ENCODE measurements around the gene SLC38A6.
"Not testable (repeated sequence)": the region's sequence is repeated elsewhere in the genome, so short reads cannot be mapped to it uniquely, and the experiment has no call there.

The SLC38A6 gene

DNA sequence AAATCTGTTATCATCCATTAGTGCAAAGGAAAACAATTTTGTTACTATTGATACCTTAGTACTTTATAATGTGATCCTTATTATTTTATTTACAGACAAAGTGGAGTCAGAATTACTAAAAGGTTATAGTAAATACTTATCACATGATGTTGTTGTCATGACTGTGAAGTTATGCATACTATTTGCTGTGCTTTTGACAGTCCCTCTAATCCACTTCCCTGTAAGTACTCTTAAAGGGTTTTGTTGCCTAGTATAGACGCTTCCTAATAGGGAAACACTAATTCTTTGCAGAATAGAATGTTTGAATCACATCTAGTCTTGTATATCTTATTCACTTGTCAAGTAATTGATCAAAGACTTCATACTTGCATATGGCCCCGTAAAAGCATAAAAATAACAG lies 69.4 kb downstream of the SLC38A6 start:
- Mint-ChIP-seq H3K9me3 (peaks cover 2% of the 10 kb centered on the region), H3K27ac (no peak overlapping the region), H3K27me3 (no peaks in the 10 kb centered on the region), H3K4me3 (no peak overlapping the region), H3K36me3 (no peaks in the 10 kb centered on the region), H3K4me1 (no peaks in the 10 kb centered on the region)
- no peak for DNase-seq
- CTCF ChIA-PET: no interaction called here

DNA sequence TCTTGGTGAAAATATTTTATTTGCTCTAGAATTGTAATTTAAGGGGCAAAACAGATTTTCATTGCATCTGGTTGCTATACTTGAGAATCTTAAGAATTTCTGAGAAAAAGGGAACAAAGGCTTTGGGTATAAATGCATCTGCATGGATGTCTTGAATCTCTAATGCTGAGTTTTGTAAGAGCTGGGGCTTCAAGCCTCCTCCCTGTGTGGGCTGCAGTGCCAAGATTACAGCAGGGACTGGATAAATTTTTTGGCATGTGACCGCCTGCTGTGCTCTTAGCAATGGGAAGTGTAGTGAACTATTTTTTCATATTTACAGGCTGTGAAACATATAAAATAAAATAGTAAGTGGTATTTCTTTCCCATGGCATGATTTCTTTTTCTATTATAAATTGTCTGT lies 70.0 kb downstream of the SLC38A6 start:
- H3K4me1 Mint-ChIP-seq: no peaks in the 10 kb centered on the region
- no peak overlapping the region for H3K27ac Mint-ChIP-seq
- H3K4me3 Mint-ChIP-seq: no peak overlapping the region
- H3K36me3 Mint-ChIP-seq: no peaks in the 10 kb centered on the region
- no peak for DNase-seq
- CTCF ChIA-PET: no interaction called here
- H3K27me3 Mint-ChIP-seq: no peaks in the 10 kb centered on the region
- peaks cover 2% of the 10 kb centered on the region for H3K9me3 Mint-ChIP-seq

DNA sequence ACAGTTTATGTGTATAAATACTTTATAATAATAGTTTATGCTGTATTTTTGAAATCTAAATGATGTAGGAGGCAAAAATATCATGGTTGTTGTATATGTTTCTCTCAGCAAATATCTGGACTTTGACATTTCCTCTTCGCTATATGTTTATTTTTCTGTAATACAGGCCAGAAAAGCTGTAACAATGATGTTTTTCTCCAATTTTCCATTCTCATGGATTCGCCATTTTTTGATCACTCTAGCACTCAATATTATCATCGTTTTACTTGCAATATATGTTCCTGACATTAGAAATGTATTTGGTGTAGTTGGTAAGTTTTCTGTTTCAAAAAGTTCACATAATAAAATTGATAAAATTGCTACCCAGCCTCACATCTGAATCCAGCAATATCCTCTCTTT lies 70.6 kb downstream of the SLC38A6 start:
- Mint-ChIP-seq H3K27me3 (no peaks in the 10 kb centered on the region), H3K36me3 (no peaks in the 10 kb centered on the region), H3K4me1 (no peaks in the 10 kb centered on the region), H3K4me3 (no peak overlapping the region), H3K27ac (no peak overlapping the region), H3K9me3 (peaks cover 2% of the 10 kb centered on the region)
- CTCF ChIA-PET: no interaction called here
- DNase-seq: no peak

DNA sequence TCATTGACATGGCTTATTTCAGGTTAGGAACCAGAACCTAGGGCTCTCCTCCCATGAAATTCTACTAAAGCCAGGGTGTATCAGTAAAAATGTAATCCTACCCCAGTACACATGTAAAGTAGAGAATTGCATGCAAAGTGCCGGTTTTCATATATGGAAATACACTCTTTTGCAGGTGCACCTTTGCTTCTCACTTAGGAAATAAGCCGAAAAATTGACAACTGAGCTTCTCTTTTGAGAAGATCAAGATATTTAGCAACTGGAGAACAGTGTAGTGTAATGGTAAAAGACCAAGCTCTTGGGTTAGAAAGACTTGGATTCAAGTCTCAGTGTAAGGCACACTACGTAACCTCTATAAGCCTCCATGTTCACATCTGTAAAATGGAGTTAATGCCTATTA lies 82.4 kb downstream of the SLC38A6 start:
- no peaks in the 10 kb centered on the region for H3K27me3 Mint-ChIP-seq
- H3K9me3 Mint-ChIP-seq: no peaks in the 10 kb centered on the region
- peaks cover 3% of the 10 kb centered on the region for H3K36me3 Mint-ChIP-seq
- CTCF ChIA-PET: no interaction called here
- H3K4me3 Mint-ChIP-seq: no peak overlapping the region
- no peak overlapping the region for H3K27ac Mint-ChIP-seq
- no peaks in the 10 kb centered on the region for H3K4me1 Mint-ChIP-seq
- no peak for DNase-seq

DNA sequence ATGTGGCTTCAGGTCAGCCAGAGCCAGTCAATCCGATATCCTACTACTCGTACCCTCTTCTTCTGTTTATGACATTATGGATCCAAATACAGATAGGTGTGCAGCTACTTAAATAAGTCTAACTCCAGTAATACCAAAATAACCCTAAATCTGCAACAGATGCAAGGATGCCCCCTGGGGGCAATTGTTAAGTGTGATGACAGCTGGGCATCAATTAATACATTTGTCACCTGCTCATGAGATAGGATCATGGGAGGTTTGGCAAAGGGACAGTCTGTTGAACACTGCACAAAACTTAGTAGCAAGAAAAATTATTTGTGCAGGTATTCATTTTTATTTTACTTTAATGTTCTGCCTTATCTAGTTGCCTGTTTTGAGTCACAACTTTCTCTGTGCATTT lies 83.2 kb downstream of the SLC38A6 start:
- CTCF ChIA-PET: no interaction called here
- no peak for DNase-seq
- H3K4me3 Mint-ChIP-seq: no peak overlapping the region
- no peaks in the 10 kb centered on the region for H3K9me3 Mint-ChIP-seq
- no peaks in the 10 kb centered on the region for H3K4me1 Mint-ChIP-seq
- H3K27me3 Mint-ChIP-seq: no peaks in the 10 kb centered on the region
- no peak overlapping the region for H3K27ac Mint-ChIP-seq
- H3K36me3 Mint-ChIP-seq: peaks cover 3% of the 10 kb centered on the region

DNA sequence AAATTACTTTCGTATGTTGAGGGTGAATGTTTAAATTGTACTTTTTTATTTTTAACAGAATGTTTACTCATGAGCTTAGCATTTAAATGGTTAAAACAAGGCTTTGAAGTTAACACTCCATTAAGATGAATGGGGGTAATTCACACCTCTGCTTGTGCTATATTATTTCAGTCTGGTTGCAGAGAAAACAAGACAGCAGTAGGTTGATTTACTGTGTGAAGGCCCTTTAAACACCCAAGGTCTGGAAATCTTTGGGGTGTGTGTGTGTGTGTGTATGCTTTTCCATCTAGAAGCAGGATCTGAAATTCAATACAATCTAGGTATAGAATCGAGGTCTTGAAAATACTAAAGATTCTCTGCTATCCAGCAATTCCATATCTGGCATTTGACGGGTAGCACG lies 83.8 kb downstream of the SLC38A6 start:
- H3K27me3 Mint-ChIP-seq: no peaks in the 10 kb centered on the region
- H3K4me3 Mint-ChIP-seq: no peak overlapping the region
- peaks cover 3% of the 10 kb centered on the region for H3K36me3 Mint-ChIP-seq
- CTCF ChIA-PET: no interaction called here
- H3K9me3 Mint-ChIP-seq: no peaks in the 10 kb centered on the region
- H3K4me1 Mint-ChIP-seq: no peaks in the 10 kb centered on the region
- DNase-seq: no peak
- H3K27ac Mint-ChIP-seq: no peak overlapping the region

DNA sequence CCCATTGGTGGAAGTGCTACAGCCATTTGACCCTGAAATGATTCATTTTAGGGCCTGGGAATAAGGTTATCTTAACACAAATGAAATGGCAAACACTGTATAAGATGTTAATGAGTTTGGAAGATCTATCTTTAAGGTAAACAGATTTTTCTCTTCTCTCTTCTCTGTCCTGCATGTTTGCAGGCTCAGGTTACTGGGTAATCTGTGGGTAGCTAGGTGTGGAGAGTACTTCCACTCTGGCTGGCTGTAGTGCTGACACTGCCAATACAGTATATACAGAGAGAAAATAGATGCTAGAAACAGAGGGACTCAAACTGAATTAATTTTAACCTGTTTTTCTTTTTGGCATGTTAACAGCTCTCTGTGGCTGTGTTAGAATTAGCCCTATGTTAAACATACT lies 84.6 kb downstream of the SLC38A6 start:
- Mint-ChIP-seq H3K36me3 (peaks cover 3% of the 10 kb centered on the region), H3K9me3 (no peaks in the 10 kb centered on the region), H3K27ac (no peak overlapping the region), H3K4me3 (no peak overlapping the region), H3K4me1 (no peaks in the 10 kb centered on the region), H3K27me3 (no peaks in the 10 kb centered on the region)
- CTCF ChIA-PET: no interaction called here
- no peak for DNase-seq

DNA sequence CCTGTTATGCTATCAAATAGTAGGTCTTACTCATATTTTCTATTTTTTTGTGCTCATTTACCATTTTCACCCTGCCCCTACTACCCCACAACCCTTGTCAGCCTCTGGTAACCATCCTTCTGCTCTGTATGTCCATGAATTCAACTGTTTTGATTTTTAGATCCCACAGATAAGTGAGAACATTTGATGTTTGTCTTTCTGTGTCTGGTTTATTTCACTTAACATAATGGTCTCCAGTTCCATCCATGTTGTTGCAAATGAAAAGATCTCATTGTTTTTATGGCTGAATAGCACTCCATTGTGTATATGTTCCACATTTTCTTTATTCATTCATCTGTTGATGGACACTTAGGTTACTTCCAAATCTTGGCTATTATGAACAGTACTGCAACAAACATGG lies 91.4 kb downstream of the SLC38A6 start:
- CTCF ChIA-PET, H3K9me3 Mint-ChIP-seq, H3K27me3 Mint-ChIP-seq: not testable (repeated sequence)

DNA sequence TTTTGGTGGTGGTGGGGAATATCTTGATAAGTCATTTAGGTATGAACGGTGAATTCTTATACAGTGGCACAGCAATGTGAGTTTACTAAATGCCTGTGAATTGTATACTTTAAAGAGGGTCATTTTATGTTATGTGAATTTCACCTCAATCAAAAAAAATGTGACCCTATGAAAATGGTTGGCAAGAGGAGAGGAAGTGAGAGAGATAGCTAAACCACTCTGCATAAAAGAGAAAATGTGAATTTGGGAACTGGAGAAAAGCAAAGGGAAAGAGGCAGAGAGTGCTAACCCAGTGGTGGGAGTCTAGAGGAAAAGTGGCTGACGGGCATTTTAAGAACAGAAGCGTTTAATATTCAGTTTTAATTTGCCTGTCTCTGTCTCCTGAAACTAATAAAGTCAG lies 93.8 kb downstream of the SLC38A6 start:
- H3K4me3 Mint-ChIP-seq: no peak overlapping the region
- no peak overlapping the region for H3K27ac Mint-ChIP-seq
- CTCF ChIA-PET: no interaction called here
- no peaks in the 10 kb centered on the region for H3K27me3 Mint-ChIP-seq
- H3K9me3 Mint-ChIP-seq: no peaks in the 10 kb centered on the region
- no peaks in the 10 kb centered on the region for H3K4me1 Mint-ChIP-seq
- no peaks in the 10 kb centered on the region for H3K36me3 Mint-ChIP-seq
- no peak for DNase-seq

More for the DNA sequence above, 91.4 kb downstream of the SLC38A6 start:
- DNase-seq, H3K4me3 Mint-ChIP-seq, H3K36me3 Mint-ChIP-seq, H3K27ac Mint-ChIP-seq, H3K4me1 Mint-ChIP-seq: not testable (repeated sequence)

DNA sequence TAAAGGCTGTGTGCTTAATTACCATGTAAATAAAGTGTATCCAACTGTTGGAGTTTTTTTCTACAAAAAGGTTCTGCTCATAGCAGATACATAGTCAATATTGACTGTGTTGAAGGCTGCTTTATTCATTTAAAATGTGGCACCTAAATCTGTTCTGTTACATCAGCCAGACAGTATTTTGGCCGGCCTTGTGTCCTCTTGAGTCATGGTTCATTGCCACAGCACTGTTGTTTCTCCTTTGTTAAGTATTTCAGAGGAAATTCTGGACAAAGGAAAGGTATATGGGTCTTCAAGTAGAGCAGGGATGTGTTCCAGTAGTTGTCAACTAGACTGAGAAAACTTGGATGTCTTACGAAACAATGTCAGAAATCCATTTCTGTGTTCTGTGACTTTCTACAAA lies 95.5 kb downstream of the SLC38A6 start:
- DNase-seq: no peak

DNA sequence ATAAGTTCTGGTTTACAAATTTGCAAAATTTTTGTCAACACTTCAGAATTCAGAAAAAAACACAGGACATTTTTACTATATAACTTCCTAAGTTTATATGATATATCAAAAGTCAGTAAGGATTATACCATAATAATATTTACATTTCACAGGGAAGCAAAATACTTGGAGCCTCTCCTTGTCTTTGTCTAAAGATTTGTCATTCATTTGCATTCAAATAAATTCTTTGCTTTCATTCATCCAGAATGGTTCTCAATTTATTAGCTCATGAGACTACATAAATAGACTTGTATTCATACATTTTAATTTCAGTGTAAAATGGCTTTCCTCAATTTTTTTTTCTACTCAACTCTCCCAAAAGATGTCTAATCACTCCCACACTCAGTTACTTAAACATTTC lies 96.4 kb downstream of the SLC38A6 start:
- Mint-ChIP-seq H3K4me1 (no peaks in the 10 kb centered on the region), H3K9me3 (no peaks in the 10 kb centered on the region), H3K27ac (no peak overlapping the region), H3K36me3 (no peaks in the 10 kb centered on the region), H3K4me3 (no peak overlapping the region), H3K27me3 (no peaks in the 10 kb centered on the region)
- DNase-seq: no peak
- CTCF ChIA-PET: interaction anchor here (1.0 kb wide), 1 partner anchor 9 kb away, joined by 3 read pairs; no protein-coding TSS in a partner anchor

More for the DNA sequence above, 95.5 kb downstream of the SLC38A6 start:
- CTCF ChIA-PET: no interaction called here
- no peak overlapping the region for H3K4me3 Mint-ChIP-seq
- no peak overlapping the region for H3K27ac Mint-ChIP-seq
- no peaks in the 10 kb centered on the region for H3K36me3 Mint-ChIP-seq
- H3K4me1 Mint-ChIP-seq: no peaks in the 10 kb centered on the region
- H3K9me3 Mint-ChIP-seq: no peaks in the 10 kb centered on the region
- no peaks in the 10 kb centered on the region for H3K27me3 Mint-ChIP-seq

DNA sequence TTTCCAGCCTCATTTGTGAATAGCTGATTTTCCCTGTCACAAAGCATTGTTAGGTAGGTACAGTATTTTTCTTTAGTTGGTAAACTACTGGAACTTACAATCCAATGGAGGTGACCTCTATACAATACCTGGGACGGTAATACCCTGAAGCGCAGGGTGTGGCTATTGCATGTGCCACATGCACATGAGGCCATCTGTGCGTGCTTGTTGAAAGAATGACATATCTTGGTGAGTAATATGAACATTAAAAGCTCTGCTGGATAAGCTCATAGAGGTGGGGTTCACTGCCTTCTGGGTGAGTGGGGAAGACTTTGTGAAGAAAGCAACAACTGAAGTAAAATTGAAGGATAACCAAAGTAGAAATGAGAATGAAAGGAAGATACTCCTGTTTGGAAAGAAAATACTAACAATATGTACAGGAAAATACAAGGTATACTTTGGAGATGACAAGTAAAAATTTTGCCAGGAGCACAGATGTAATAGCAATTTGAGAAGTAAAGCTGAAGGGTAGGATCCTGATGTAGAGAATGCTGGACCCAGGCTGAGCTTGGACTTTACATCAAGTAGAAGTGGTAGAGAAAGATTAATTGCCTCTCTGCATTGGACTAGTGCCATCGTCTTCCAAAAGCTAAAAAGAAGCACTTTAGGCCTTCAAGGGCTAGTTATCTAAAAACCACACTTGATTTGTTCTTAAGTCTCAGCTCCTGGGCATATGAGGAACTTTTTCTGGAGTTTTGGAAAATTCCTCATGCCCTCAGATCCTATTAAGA lies 97.1 kb downstream of the SLC38A6 start:
- Mint-ChIP-seq H3K4me1 (no peaks in the 10 kb centered on the region), H3K36me3 (no peaks in the 10 kb centered on the region), H3K9me3 (no peaks in the 10 kb centered on the region), H3K27me3 (no peaks in the 10 kb centered on the region), H3K27ac (peak overlapping the region; percentile 0), H3K4me3 (no peak overlapping the region)
- CTCF ChIA-PET: interaction anchor here (1.0 kb wide), 1 partner anchor 10 kb away, joined by 3 read pairs; no protein-coding TSS in a partner anchor
- no peak for DNase-seq

DNA sequence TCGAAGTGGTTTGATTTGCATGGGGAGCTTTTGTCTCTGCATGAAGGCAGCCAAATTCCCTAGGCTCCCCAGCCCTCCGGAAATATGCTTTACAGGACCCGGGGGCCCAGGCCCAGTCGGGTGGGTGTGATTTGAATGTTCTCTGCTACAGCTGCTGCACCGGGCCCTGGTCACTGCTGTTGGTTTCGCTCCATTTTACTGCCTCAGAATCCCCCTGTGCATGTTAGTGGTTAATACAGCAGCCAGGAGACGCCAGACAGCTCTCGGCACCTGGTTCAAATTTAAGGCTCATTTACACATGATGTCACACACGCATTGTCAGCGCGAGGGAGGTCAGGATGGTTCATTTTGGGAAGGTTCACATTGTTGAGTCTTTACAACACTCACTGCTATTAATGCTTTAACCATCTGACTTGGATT lies 99.6 kb downstream of the SLC38A6 start:
- Mint-ChIP-seq H3K4me3 (no peak overlapping the region), H3K36me3 (no peaks in the 10 kb centered on the region), H3K4me1 (no peaks in the 10 kb centered on the region), H3K9me3 (no peaks in the 10 kb centered on the region), H3K27ac (no peak overlapping the region), H3K27me3 (no peaks in the 10 kb centered on the region)
- DNase-seq: no peak
- CTCF ChIA-PET: no interaction called here

DNA sequence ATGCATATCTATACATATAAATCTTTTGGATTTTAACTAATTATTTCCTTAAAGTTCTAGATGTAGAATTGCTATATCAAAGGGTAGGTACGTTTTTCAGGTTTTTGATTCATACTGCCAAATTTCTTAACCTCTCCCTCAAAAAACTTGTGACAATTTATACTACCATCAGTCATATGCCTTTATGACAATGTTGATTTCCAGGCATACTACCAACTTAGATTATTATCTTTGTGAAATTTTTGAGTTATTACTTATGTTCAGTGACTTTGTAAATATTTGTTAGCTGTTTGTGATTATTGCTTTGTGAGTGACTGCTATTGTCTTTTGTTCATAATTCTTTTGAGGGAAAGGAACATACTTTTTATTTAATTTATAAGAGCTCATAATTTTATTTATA lies 107.0 kb downstream of the SLC38A6 start:
- Mint-ChIP-seq H3K4me3 (no peak overlapping the region), H3K27me3 (no peaks in the 10 kb centered on the region), H3K4me1 (no peaks in the 10 kb centered on the region), H3K36me3 (no peaks in the 10 kb centered on the region), H3K9me3 (no peaks in the 10 kb centered on the region), H3K27ac (no peak overlapping the region)
- no peak for DNase-seq
- CTCF ChIA-PET: no interaction called here

DNA sequence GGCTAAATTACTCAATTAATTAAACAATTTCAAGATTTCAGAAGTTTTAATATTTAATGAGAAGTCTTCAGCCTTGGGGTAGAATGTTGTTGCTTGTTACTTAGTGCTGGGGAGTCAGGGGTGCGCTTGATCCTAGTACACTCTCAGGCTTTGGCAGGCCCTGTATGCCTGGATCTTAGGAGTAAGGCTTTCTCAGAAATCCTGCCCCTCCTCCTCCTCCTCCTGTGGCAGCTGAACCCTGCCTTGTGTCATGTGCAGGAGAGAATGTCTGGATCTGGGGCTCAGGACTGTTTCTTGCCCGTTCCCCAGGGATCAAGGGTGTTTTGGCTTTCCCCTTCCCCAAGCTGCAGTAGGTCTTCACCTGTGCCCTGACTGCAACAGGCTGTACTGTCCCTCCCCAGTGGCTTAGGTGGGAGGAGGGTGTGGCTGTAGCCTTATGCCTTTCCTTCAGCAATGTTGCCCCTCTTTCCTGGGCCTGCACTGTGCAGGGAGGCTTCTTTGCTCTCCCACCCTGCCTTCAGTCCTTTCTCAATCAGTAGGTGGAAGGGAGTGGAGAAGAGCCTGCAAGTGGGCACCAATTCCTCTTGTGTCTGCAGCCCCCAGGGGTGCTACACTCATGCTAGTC lies 108.2 kb downstream of the SLC38A6 start:
- H3K9me3 Mint-ChIP-seq: no peaks in the 10 kb centered on the region
- H3K36me3 Mint-ChIP-seq: no peaks in the 10 kb centered on the region
- no peak overlapping the region for H3K4me3 Mint-ChIP-seq
- H3K27ac Mint-ChIP-seq: no peak overlapping the region
- H3K4me1 Mint-ChIP-seq: no peaks in the 10 kb centered on the region
- no peak for DNase-seq
- no peaks in the 10 kb centered on the region for H3K27me3 Mint-ChIP-seq
- CTCF ChIA-PET: no interaction called here
